Nephron progenitor cell (in vitro differentiated cells): Measurements from ENCODE around the gene CACNG5.

Source experiments
- DNase-seq: peaks from one replicate; pipeline ENCODE4 v3.0.0; 2021
- H3K27ac Mint-ChIP-seq: 2 replicates; pipeline ENCODE4 v1.8.0; 2021; ENCODE audit warnings: mild to moderate bottlenecking, moderate library complexity, mixed read lengths
- H3K27me3 Mint-ChIP-seq: 2 replicates; pipeline ENCODE4 v1.8.0; 2021; ENCODE audit warnings: mild to moderate bottlenecking, low read depth, mixed read lengths; ENCODE audit not compliant: poor library complexity
- H3K36me3 Mint-ChIP-seq: 2 replicates; pipeline ENCODE4 v1.8.0; 2021; ENCODE audit warnings: low read depth, mixed read lengths
- H3K4me1 Mint-ChIP-seq: 2 replicates; pipeline ENCODE4 v1.8.0; 2021; ENCODE audit warnings: mixed read lengths
- H3K4me3 Mint-ChIP-seq: 2 replicates; pipeline ENCODE4 v1.8.0; 2021; ENCODE audit warnings: mild to moderate bottlenecking, moderate library complexity, mixed read lengths
- H3K9me3 Mint-ChIP-seq: 2 replicates; pipeline ENCODE4 v1.8.0; 2021; ENCODE audit warnings: mild to moderate bottlenecking, moderate library complexity, mixed read lengths
- CTCF ChIP-seq: fragments of 200-600 bp; sonication (generic); IDR thresholded peaks from 2 replicates; pipeline ENCODE4 v1.5.0; 2021; ENCODE audit warnings: antibody characterized with exemption

The CACNG5 gene

GRCh38 chr17:66855204-66855603 is 20.3 kb downstream of the CACNG5 start:
- no peak overlapping the region for H3K4me3 Mint-ChIP-seq
- peaks cover 37% of the 10 kb centered on the region for H3K9me3 Mint-ChIP-seq
- H3K27me3 Mint-ChIP-seq = peaks cover 22% of the 10 kb centered on the region
- no peak for TF ChIP-seq CTCF
- no peak overlapping the region for H3K27ac Mint-ChIP-seq
- H3K4me1 Mint-ChIP-seq = no peaks in the 10 kb centered on the region
- no peak for DNase-seq
- H3K36me3 Mint-ChIP-seq = no peaks in the 10 kb centered on the region

- Mint-ChIP-seq H3K36me3 (no peaks in the 10 kb centered on the region), H3K27me3 (peaks cover 25% of the 10 kb centered on the region), H3K9me3 (peaks cover 24% of the 10 kb centered on the region), H3K4me1 (no peaks in the 10 kb centered on the region), H3K27ac (no peak overlapping the region), H3K4me3 (no peak overlapping the region)
- no peak for TF ChIP-seq CTCF
- no peak for DNase-seq
These were observed 23.5 kb downstream of the CACNG5 start for GRCh38 chr17:66858226-66859083.

- H3K4me1 Mint-ChIP-seq = no peaks in the 10 kb centered on the region
- H3K27ac Mint-ChIP-seq = no peak overlapping the region
- peaks cover 29% of the 10 kb centered on the region for H3K27me3 Mint-ChIP-seq
- H3K4me3 Mint-ChIP-seq = no peak overlapping the region
- DNase-seq = no peak
- peaks cover 17% of the 10 kb centered on the region for H3K9me3 Mint-ChIP-seq
- no peak for TF ChIP-seq CTCF
- H3K36me3 Mint-ChIP-seq = no peaks in the 10 kb centered on the region
These were observed 24.4 kb downstream of the CACNG5 start for GRCh38 chr17:66859353-66859752.

- Mint-ChIP-seq H3K4me3 (no peak overlapping the region), H3K36me3 (no peaks in the 10 kb centered on the region), H3K9me3 (peaks cover 9% of the 10 kb centered on the region), H3K4me1 (no peaks in the 10 kb centered on the region), H3K27me3 (peaks cover 29% of the 10 kb centered on the region), H3K27ac (no peak overlapping the region)
- no peak for TF ChIP-seq CTCF
- DNase-seq = no peak
These were observed 25.3 kb downstream of the CACNG5 start for GRCh38 chr17:66860204-66860603.

- no peaks in the 10 kb centered on the region for H3K4me1 Mint-ChIP-seq
- H3K27ac Mint-ChIP-seq = no peak overlapping the region
- H3K4me3 Mint-ChIP-seq = no peak overlapping the region
- no peaks in the 10 kb centered on the region for H3K36me3 Mint-ChIP-seq
- no peak for TF ChIP-seq CTCF
- H3K9me3 Mint-ChIP-seq = peaks cover 23% of the 10 kb centered on the region
- no peak for DNase-seq
- H3K27me3 Mint-ChIP-seq = peaks cover 26% of the 10 kb centered on the region
These were observed 28.9 kb downstream of the CACNG5 start for GRCh38 chr17:66863820-66864219.

- Mint-ChIP-seq H3K4me1 (no peaks in the 10 kb centered on the region), H3K4me3 (no peak overlapping the region), H3K9me3 (peaks cover 36% of the 10 kb centered on the region), H3K27me3 (peaks cover 24% of the 10 kb centered on the region), H3K27ac (no peak overlapping the region), H3K36me3 (no peaks in the 10 kb centered on the region)
- TF ChIP-seq CTCF = no peak
- no peak for DNase-seq
These were observed 30.2 kb downstream of the CACNG5 start for GRCh38 chr17:66865151-66865550.
